GM12892 (cell line): ENCODE data around the gene LIME1.
"Not testable (repeated sequence)": the region's sequence is repeated elsewhere in the genome, so short reads cannot be mapped to it uniquely, and the experiment has no call there.

Experiments used
- DNase-seq: peaks from one replicate; pipeline ENCODE4 v3.0.0; 2011; ENCODE audit not compliant: insufficient read length
- FAIRE-seq: peaks from 2 replicates; lab custom pipeline; 2011; peaks lifted over from hg19 to GRCh38; lab: Jason Lieb, UNC
- POLR2A ChIP-seq: IDR thresholded peaks from 2 replicates; pipeline ENCODE4 v1.6.1; 2011; ENCODE audit warnings: low read depth, low read length, control low read depth
- POLR2AphosphoS5 ChIP-seq: IDR thresholded peaks from 2 replicates; pipeline ENCODE4 v1.6.1; 2011; ENCODE audit warnings: low read depth, low read length, control low read depth
- TAF1 ChIP-seq: IDR thresholded peaks from 2 replicates; pipeline ENCODE4 v1.6.1; 2011; ENCODE audit warnings: low read depth, mild to moderate bottlenecking, control low read depth, low read length, borderline replicate concordance

LIME1 gene

DNA sequence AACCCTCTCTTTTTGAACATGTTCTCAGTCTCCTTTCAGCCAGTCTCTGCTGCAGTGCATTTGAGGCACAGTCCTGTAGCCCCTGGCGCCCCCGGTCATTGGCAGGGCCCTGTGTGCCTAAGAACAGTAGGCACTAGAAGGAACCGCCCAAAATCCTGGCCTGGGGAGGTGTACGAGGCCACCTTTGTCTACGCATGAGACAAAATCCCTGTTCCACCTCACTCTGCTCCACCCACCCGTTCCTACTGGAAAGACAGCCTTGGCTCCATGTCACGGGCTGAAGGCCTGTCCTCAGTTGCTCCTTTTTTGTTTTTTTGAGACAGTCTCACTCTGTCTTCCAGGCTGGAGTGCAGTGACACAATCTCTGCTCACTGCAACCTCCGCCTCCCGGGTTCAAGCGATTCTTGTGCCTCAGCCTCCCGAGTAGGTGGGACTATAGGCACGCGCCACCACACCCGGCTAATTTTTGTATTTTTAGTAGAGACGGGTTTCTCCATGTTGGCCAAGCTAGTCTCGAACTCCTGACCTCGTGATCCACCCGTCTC lies 6.2 kb upstream of the LIME1 start:
- not testable (repeated sequence) for DNase-seq, FAIRE-seq
- TF ChIP-seq TAF1, result 0 out of 2 replicates have a peak, but pooled peaks have one; percentile 5

- peak; percentile 30 for FAIRE-seq
Observed at GRCh38 chr20:63731410-63731809, 5.1 kb upstream of the LIME1 start.

DNA sequence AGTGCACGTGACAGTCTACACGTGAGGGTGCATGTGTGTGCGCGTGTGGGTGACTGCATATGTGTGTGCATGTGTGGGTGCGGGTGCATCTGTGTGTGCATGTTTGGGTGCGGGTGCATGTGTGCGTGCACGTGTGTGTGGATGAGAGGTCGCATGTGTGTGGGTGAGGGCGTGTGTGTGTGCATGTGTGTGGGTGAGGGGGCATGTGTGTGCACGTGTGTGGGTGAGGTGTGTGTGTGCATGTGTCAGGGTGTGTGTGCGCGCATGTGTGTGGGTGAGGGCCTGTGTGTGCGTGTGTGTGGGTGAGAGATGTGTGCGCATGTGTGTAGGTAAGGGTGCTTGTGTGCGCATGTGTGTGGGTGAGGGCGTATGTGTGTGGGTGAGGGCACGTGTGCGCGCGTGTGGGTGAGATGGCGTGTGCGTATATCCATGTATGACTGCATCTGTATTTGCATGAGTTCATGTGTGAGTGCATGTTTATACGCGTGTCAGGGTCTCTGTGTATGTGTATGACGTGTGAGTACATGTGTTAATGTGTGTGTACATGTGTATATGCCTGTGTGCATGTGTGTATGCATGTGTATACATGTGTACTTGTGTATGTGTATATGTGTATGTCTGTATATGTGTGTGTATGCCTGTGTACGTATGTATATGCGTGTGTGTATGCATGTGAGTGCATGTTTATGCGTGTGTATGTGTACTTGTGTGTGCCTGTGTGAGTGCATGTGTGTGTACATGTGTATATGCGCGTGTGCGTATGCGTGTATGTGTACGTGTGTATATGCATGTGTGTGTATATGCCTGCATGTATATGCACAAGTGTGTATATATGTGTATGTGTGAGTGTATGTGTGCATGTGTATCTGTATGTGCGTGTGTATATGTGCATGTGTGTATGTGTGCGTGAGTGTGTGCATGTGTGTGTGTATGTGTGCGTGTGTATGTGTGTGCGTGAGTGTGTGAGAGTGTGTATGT lies 4.1 kb upstream of the LIME1 start:
- TF ChIP-seq POLR2AphosphoS5, result 0 out of 2 replicates have a peak, but pooled peaks have one; percentile 58
- TF ChIP-seq TAF1, result no peak
- peak; percentile 50 for TF ChIP-seq POLR2A
- FAIRE-seq (no peak), DNase-seq (no peak)

More at GRCh38 chr20:63731410-63731809, 5.1 kb upstream of the LIME1 start:
- no peak for TF ChIP-seq POLR2AphosphoS5
- no peak for TF ChIP-seq POLR2A
- no peak for TF ChIP-seq TAF1
- no peak for DNase-seq

DNA sequence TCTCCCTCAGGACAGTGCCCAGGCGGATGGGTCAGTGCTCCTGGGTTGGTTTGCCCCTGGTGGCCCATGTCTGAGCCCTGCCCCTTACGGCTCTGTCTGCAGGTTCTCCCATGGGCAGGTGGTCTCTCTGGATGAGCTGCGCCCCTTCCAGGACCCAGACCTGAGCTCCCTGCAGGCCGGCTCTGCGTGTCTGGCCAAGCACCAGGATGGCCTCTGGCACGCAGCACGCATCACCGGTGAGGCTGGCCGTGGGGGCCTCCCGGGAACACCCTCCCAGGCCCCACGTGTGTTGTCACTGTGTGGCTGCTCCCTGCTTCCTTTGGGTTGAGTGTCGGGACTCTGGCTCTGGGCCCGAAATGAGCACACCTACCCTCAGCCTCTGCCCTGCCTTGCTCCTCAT lies 3.3 kb upstream of the LIME1 start:
- FAIRE-seq, result no peak
- DNase-seq, result no peak
- TF ChIP-seq POLR2A (no peak), TAF1 (no peak), POLR2AphosphoS5 (no peak)

DNA sequence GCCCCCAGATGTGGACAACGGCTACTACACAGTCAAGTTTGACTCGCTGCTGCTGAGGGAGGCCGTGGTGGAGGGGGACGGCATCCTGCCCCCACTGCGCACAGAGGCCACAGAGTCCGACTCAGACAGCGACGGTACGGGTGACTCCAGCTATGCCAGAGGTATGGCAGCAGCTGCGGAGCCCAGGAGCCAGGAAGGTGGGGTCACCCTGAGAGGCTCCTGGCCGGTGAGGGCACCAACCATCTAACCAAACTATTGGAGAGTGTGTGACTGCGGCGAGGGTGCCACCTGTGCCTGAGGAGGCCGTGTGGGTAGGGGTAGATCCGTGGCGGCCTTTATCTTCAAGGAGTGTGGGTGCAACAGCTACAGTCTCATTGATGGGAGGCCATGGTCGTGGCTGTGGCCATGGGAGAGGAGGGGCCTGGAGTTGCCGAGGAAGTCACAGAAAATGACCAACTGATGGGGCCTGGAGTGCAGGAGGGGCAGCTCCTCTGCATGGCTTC lies 2.8 kb upstream of the LIME1 start:
- no peak for TF ChIP-seq POLR2AphosphoS5
- no peak for TF ChIP-seq TAF1
- DNase-seq (no peak), FAIRE-seq (no peak)

DNA sequence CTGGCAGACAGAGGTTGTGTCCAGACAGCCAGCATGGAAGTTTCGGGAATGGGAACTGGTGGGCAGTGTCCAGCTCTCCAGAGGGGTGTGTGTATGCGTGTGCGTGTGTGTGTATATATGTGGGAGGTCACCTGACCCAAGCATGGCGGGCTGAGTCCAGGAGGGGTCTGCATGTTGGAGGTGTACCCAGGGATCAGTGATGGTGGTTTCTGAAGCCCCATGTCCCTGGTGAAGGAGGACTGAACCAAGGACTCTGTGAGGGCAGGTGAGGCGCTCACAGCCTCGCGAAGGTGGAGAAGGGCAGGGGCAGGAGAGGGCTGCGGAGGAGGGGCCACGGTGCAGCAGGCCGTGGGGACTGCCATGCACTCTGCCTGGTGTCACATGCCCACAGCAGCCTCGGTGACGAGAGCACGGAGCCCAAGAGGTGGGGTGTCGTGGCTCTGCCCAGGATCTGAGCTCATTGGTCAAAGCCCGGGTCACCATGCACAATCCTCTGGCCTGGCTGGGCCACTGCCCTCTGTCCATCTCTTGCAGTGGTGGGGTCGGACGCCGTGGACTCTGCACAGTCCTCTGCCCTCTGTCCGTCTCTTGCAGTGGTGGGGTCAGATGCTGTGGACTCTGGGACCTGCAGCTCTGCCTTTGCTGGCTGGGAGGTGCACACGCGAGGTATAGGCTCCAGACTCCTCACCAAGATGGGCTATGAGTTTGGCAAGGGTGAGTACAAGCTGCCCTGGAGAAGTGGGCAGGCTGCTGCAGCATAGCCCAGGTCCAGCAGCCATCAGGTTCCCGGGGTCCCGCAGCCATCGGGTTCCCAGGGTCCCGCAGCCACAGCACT lies 2.1 kb upstream of the LIME1 start:
- no peak for DNase-seq
- FAIRE-seq, result no peak
- TF ChIP-seq POLR2AphosphoS5, result no peak
- TF ChIP-seq POLR2A, result no peak
- no peak for TF ChIP-seq TAF1

DNA sequence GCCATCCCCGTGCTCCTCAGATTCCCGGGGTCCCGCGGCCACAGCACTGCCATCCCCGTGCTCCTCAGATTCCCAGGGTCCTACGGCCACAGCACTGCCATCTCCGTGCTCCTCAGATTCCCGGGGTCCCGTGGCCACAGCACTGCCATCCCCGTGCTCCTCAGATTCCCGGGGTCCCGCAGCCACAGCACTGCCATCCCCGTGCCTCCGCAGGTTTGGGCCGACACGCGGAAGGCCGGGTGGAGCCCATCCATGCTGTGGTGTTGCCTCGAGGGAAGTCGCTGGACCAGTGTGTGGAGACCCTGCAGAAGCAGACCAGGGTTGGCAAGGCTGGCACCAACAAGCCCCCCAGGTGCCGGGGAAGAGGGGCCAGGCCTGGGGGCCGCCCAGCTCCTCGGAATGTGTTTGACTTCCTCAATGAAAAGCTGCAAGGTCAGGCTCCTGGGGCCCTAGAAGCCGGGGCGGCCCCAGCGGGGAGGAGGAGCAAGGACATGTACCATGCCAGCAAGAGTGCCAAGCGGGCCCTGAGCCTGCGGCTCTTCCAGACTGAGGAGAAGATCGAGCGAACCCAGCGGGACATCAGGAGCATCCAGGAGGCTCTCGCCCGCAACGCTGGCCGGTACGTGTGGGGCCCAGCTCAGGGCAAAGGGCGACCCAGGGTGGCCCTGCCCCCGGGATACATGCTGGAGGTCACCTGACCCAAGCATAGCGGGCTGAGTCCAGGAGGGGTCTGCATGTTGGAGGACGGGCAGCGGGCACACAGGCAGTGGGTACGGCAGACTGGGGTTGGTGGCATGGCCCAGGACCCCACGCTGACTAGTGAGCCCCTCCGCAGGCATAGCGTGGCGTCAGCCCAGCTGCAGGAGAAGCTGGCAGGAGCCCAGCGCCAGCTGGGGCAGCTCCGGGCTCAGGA lies 1.3 kb upstream of the LIME1 start:
- FAIRE-seq (no peak), DNase-seq (no peak)
- TF ChIP-seq TAF1, result no peak
- no peak for TF ChIP-seq POLR2AphosphoS5
- TF ChIP-seq POLR2A, result no peak

GRCh38 chr20:63736893-63737694 lies 630 bp downstream of the LIME1 start:
- TF ChIP-seq TAF1 (no peak), POLR2AphosphoS5 (no peak), POLR2A (no peak; the same call in 1 of the 2 replicates)
- FAIRE-seq (peak; percentile 5), DNase-seq (no peak)

DNA sequence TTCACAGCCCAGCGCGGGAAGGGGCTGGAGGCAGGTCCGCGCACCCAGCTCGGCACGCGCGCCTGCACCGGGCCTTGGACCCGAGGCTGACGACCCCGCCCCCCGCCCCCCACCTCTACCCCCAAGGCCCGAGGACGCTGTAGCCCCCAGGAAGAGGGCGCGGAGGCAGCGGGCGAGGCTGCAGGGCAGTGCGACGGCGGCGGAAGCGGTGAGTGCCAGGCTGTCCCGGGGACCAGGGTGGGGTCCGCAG lies 1.2 kb downstream of the LIME1 start:
- TF ChIP-seq TAF1 (no peak), POLR2AphosphoS5 (no peak), POLR2A (no peak)
- DNase-seq (no peak), FAIRE-seq (no peak)

- TF ChIP-seq TAF1, result no peak
- TF ChIP-seq POLR2AphosphoS5, result no peak
- TF ChIP-seq POLR2A, result no peak; the same call in 1 of the 2 replicates
- FAIRE-seq, result peak; percentile 68
- no peak for DNase-seq
Observed at GRCh38 chr20:63737945-63738686, 1.7 kb downstream of the LIME1 start.
